Endothelial cell of umbilical vein (primary cell): ENCODE measurements around the gene HYAL1. TPM values are rescaled to one million over a fixed set of nuclear protein-coding genes. Genes with fewer than 3 reads are reported as not detected.

Source experiments
- BruUV-seq: library from RNA; stranded (reverse); fragments of 400-500 nt; replicated peaks from 2 replicates; lab custom pipeline; 2021; lab: Mats Ljungman, UMichigan
- CTCF ChIA-PET: fragments of 300-600, 350-600 bp; sonication (Branson Sonifier 250); formaldehyde crosslinking; loops from one replicate; lab custom pipeline; 2021; ENCODE audit warnings: antibody characterized with exemption, inconsistent platforms; lab: Charles Lee
- POLR2A ChIA-PET: fragments of 300-600, 350-600 bp; sonication (Branson Sonifier 250); formaldehyde crosslinking; loops from one replicate; lab custom pipeline; 2021; ENCODE audit warnings: antibody characterized with exemption, inconsistent platforms; lab: Charles Lee
- DNase-seq: peaks from one replicate; pipeline ENCODE4 v3.0.0-alpha.2; 2011; ENCODE audit warnings: low read depth, low spot score
- FAIRE-seq: peaks from 2 replicates; lab custom pipeline; 2011; peaks lifted over from hg19 to GRCh38; lab: Jason Lieb, UNC
- H2AFZ ChIP-seq: 2 replicates; pipeline ENCODE4 v1.6.0; 2012; ENCODE audit warnings: low read depth, low read length, control low read depth, inconsistent platforms
- H3K27ac ChIP-seq: 2 replicates; pipeline ENCODE4 v1.5.1; 2011; ENCODE audit warnings: low read depth, mild to moderate bottlenecking, control low read depth, low read length, moderate library complexity; ENCODE audit not compliant: insufficient read depth
- H3K27me3 ChIP-seq, 2 experiments: 2 replicates each; pipeline versions ENCODE4 v1.6.0 to v1.6.1; 2011; ENCODE audit warnings: low read length in 2 of 2, mixed read lengths in 1 of 2; ENCODE audit not compliant: control insufficient read depth in 2 of 2, insufficient read depth in 2 of 2
- H3K36me3 ChIP-seq, 2 experiments: 2 replicates in 1 of 2; 3 replicates in 1 of 2; pipeline ENCODE4 v1.5.1; 2011; ENCODE audit warnings: low read length in 2 of 2, mild to moderate bottlenecking in 1 of 2, moderate library complexity in 1 of 2; ENCODE audit not compliant: control insufficient read depth in 2 of 2, insufficient read depth in 2 of 2; ENCODE audit errors: extremely low read depth in 1 of 2
- H3K4me1 ChIP-seq: 3 replicates; pipeline ENCODE4 v1.5.1; 2011; ENCODE audit warnings: mild to moderate bottlenecking, low read length; ENCODE audit not compliant: control insufficient read depth, insufficient read depth; ENCODE audit errors: extremely low read depth
- H3K4me2 ChIP-seq: 2 replicates; pipeline ENCODE4 v1.6.1; 2011; ENCODE audit warnings: low read length, control low read depth, mixed read lengths; ENCODE audit not compliant: insufficient read depth
- H3K4me3 ChIP-seq, 3 experiments: fragments of 200-600 bp in 1 of 3; sonication (generic), shearing (Covaris generic) in 1 of 3; replicated peaks in 1 of 3; 2 replicates each; pipeline ENCODE4 v1.5.1; 2011 to 2016; ENCODE audit warnings: control low read depth in 3 of 3, low read length in 3 of 3, mild to moderate bottlenecking in 2 of 3, inconsistent platforms in 1 of 3, low read depth in 1 of 3, moderate library complexity in 1 of 3; ENCODE audit not compliant: insufficient read depth in 1 of 3
- H3K79me2 ChIP-seq: 2 replicates; pipeline ENCODE4 v1.6.0; 2012; ENCODE audit warnings: low read length, inconsistent platforms; ENCODE audit not compliant: control insufficient read depth, insufficient read depth
- H3K9ac ChIP-seq: replicated peaks from 2 replicates; pipeline ENCODE3; 2011; ENCODE audit warnings: low read length, control low read depth; ENCODE audit not compliant: insufficient read depth; ENCODE audit errors: extremely low read depth
- H3K9me1 ChIP-seq: replicated peaks from 3 replicates; pipeline ENCODE4 v1.6.0; 2011; ENCODE audit warnings: mild to moderate bottlenecking, low read length; ENCODE audit not compliant: control insufficient read depth, insufficient read depth; ENCODE audit errors: extremely low read depth
- H3K9me3 ChIP-seq: replicated peaks from 2 replicates; pipeline ENCODE4 v1.5.1; 2012; ENCODE audit warnings: low read length, inconsistent platforms; ENCODE audit not compliant: control insufficient read depth, insufficient read depth
- H4K20me1 ChIP-seq: replicated peaks from 2 replicates; pipeline ENCODE3; 2011; ENCODE audit warnings: mild to moderate bottlenecking, low read length; ENCODE audit not compliant: control insufficient read depth, insufficient read depth; ENCODE audit errors: extremely low read depth
- EZH2 ChIP-seq: IDR thresholded peaks from 2 replicates; pipeline ENCODE4 v1.6.1; 2012; ENCODE audit warnings: borderline replicate concordance, low read depth, mild to moderate bottlenecking, moderate library complexity, low read length, inconsistent platforms; ENCODE audit not compliant: severe bottlenecking
- FOS ChIP-seq: IDR thresholded peaks from 2 replicates; pipeline ENCODE4 v1.6.1; 2011; ENCODE audit warnings: mild to moderate bottlenecking, low read length, moderate library complexity, borderline replicate concordance; ENCODE audit not compliant: insufficient read depth
- GATA2 ChIP-seq: IDR thresholded peaks from 2 replicates; pipeline ENCODE4 v1.7.0; 2011; ENCODE audit warnings: low read depth, mild to moderate bottlenecking, moderate library complexity, mixed read lengths, low read length; ENCODE audit not compliant: insufficient read length, insufficient read depth
- JUN ChIP-seq: IDR thresholded peaks from 2 replicates; pipeline ENCODE4 v1.6.1; 2011; ENCODE audit warnings: borderline replicate concordance, low read depth; ENCODE audit not compliant: insufficient read length, insufficient read depth
- MYC ChIP-seq: IDR thresholded peaks from one replicate; pipeline ENCODE4 v1.6.1; 2011; ENCODE audit warnings: mild to moderate bottlenecking, low read depth, low read length
- POLR2A ChIP-seq: IDR thresholded peaks from 2 replicates; pipeline ENCODE4 v1.6.1; 2012; ENCODE audit warnings: low read depth, mild to moderate bottlenecking, control low read depth, low read length
- POLR2AphosphoS5 ChIP-seq: IDR thresholded peaks from 2 replicates; pipeline ENCODE4 v1.6.1; 2012; ENCODE audit warnings: low read depth, mild to moderate bottlenecking, control low read depth, low read length, moderate library complexity; ENCODE audit not compliant: insufficient read depth
- dilution Hi-C: fragments of 300-500 bp; cut with MboI; formaldehyde crosslinking; loops from one replicate; pipeline ENCODE4 v1.15.0; 2019; ENCODE audit warnings: low sequenced_read_pairs; ENCODE audit not compliant: extremely low pct_ligation_motif_present
- intact Hi-C: fragments of 100-400 bp; cut with micrococcal nuclease; formaldehyde crosslinking; loops from one replicate; pipeline ENCODE4 v1.10.0; 2022
- polyA plus RNA-seq, 4 experiments: library from polyadenylated mRNA; depleted of rRNA in 3 of 4; stranded (reverse) in 3 of 4; unstranded in 1 of 4; fragments of >200 nt; gene quantifications; 2 replicates each; pipeline versions ENCODE4 v1.2.1 to v1.2.3, GENCODE V29; 2011 to 2012; ENCODE audit warnings: missing spikeins in 1 of 4
- total RNA-seq: library from RNA; stranded (reverse); gene quantifications from 2 replicates; pipeline ENCODE4 v1.2.3, GENCODE V29; 2021
- TF ChIP-seq, protein P1 (sequence below): IDR thresholded peaks from 2 replicates; pipeline ENCODE4 v1.6.1; 2011; ENCODE audit not compliant: insufficient read depth, insufficient read length
- TF ChIP-seq, protein P2 (sequence below), 2 donors: IDR thresholded peaks; 1 replicate in 1 of 2; 2 replicates in 1 of 2; pipeline ENCODE4 v1.5.1; 2011; ENCODE audit warnings: low read length in 2 of 2, mild to moderate bottlenecking in 2 of 2, moderate library complexity in 2 of 2, control low read depth in 1 of 2, inconsistent platforms in 1 of 2, low read depth in 1 of 2; ENCODE audit not compliant: insufficient read depth in 1 of 2; ENCODE audit errors: extremely low read depth in 1 of 2

The HYAL1 gene
- total and polyA plus RNA-seq, 2 donors (not counting 3 experiments of a cell fraction or from before 2014, with no cell fraction given) = 2.2 to 3.3 TPM

DNA sequence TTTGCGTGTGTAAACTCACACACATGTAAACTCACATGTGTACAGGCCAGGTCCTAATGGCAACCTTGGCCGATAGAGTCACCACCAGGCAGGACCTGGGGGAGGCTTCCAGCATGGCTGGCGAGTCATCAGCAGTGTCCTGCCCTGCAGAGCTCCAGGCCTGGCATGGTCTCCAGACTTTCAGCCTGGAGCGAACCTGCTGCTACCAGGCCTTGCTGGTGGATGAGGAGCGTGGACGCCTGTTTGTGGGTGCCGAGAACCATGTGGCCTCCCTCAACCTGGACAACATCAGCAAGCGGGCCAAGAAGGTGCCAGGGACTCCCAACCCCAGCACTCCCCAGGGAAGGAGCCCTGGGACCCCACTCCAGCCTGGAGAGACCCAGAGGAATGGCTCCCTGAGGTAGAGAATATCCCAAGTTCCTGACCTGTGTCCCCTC lies 33.4 kb downstream of the HYAL1 start:
- Histone ChIP-seq H3K9me1 (no peaks in the 10 kb centered on the region), H3K27ac (no peak overlapping the region), H2AFZ (no peak overlapping the region), H3K4me1 (peaks cover 2% of the 10 kb centered on the region), H3K36me3 (no peaks in the 10 kb centered on the region), H3K27me3 (peaks cover 7% of the 10 kb centered on the region in 2 experiments), H3K9ac (no peak overlapping the region), H4K20me1 (no peaks in the 10 kb centered on the region), H3K4me3 (no peak overlapping the region), H3K4me2 (no peak overlapping the region), H3K79me2 (no peaks in the 10 kb centered on the region), H3K9me3 (no peaks in the 10 kb centered on the region)
- ChIA-PET CTCF (interaction anchor here (1.0 to 3.7 kb wide), 7 partner anchors 10 to 75 kb away, joined by 3 to 26 read pairs (median 5); no protein-coding TSS in a partner anchor), POLR2A (interaction anchor here (1.6 kb wide), 1 partner anchor 24 kb away, joined by 3 read pairs; no protein-coding TSS in a partner anchor)
- dilution Hi-C loops (no loop called here), intact Hi-C loops (loop anchor here (2.0 to 10.0 kb wide), 2 partner anchors 15 to 145 kb away; no protein-coding TSS in a partner anchor)
- BruUV-seq = no TSS peak
- DNase-seq (no peak), FAIRE-seq (no peak)
- TF ChIP-seq GATA2 = no peak
- no peak for TF ChIP-seq JUN
- TF ChIP-seq, protein P1, sequence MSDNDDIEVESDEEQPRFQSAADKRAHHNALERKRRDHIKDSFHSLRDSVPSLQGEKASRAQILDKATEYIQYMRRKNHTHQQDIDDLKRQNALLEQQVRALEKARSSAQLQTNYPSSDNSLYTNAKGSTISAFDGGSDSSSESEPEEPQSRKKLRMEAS = no peak
- no peak for TF ChIP-seq MYC
- TF ChIP-seq, protein P2, sequence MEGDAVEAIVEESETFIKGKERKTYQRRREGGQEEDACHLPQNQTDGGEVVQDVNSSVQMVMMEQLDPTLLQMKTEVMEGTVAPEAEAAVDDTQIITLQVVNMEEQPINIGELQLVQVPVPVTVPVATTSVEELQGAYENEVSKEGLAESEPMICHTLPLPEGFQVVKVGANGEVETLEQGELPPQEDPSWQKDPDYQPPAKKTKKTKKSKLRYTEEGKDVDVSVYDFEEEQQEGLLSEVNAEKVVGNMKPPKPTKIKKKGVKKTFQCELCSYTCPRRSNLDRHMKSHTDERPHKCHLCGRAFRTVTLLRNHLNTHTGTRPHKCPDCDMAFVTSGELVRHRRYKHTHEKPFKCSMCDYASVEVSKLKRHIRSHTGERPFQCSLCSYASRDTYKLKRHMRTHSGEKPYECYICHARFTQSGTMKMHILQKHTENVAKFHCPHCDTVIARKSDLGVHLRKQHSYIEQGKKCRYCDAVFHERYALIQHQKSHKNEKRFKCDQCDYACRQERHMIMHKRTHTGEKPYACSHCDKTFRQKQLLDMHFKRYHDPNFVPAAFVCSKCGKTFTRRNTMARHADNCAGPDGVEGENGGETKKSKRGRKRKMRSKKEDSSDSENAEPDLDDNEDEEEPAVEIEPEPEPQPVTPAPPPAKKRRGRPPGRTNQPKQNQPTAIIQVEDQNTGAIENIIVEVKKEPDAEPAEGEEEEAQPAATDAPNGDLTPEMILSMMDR (IDR thresholded peaks at IDR 0.05; ENCODE audit: extremely low read depth in 1 of 2, insufficient read depth in 1 of 2, low read depth in 1 of 2, low read length in 2 of 2) = no peak
- TF ChIP-seq FOS = no peak
- no peak for TF ChIP-seq EZH2
- TF ChIP-seq POLR2A = no peak
- TF ChIP-seq POLR2AphosphoS5 = no peak
